Panc1 (cell line): Measurements from ENCODE around the gene ITGB3. TPM values are rescaled to one million over a fixed set of nuclear protein-coding genes. Genes with fewer than 3 reads are reported as not detected.

ENCODE experiments used
- ATAC-seq: fragments of 200-7000 bp; cut with Tn5 transposase; 2 replicates; pipeline ENCODE4 v1.9.1; 2020; ENCODE audit warnings: mild to moderate bottlenecking, moderate library complexity
- BruUV-seq: library from RNA; stranded (reverse); fragments of 400-500 nt; replicated peaks from 2 replicates; lab custom pipeline; 2021; lab: Mats Ljungman, UMichigan
- CTCF ChIA-PET: fragments of 300-600 bp; sonication (Branson Sonifier 250); formaldehyde crosslinking; loops from one replicate; lab custom pipeline; 2022; ENCODE audit warnings: antibody characterized with exemption; lab: Charles Lee
- POLR2A ChIA-PET: fragments of 300-600 bp; sonication (Branson Sonifier 250); formaldehyde crosslinking; loops from one replicate; lab custom pipeline; 2022; ENCODE audit warnings: antibody characterized with exemption; lab: Charles Lee
- DNase-seq: peaks from one replicate; pipeline ENCODE4 v3.0.0-alpha.2; 2010; ENCODE audit warnings: low read depth, low spot score
- H3K27ac ChIP-seq: 2 replicates; pipeline ENCODE4 v1.5.1; 2011; ENCODE audit warnings: mild to moderate bottlenecking, low read length, inconsistent platforms
- H3K27me3 ChIP-seq: fragments of 200-500 bp; sonication (Bioruptor generic); 2 replicates; pipeline ENCODE4 v1.6.0; 2014; ENCODE audit warnings: low read length, inconsistent platforms; ENCODE audit not compliant: control insufficient read depth, insufficient read depth
- H3K36me3 ChIP-seq: fragments of 200-500 bp; sonication (Bioruptor generic); 2 replicates; pipeline ENCODE4 v1.5.1; 2014; ENCODE audit warnings: inconsistent platforms, mild to moderate bottlenecking, low read length, moderate library complexity; ENCODE audit not compliant: control insufficient read depth, insufficient read depth
- H3K4me1 ChIP-seq: 2 replicates; pipeline ENCODE4 v1.5.1; 2011; ENCODE audit warnings: inconsistent platforms, mild to moderate bottlenecking, low read length, moderate library complexity; ENCODE audit not compliant: control insufficient read depth, insufficient read depth
- H3K4me3 ChIP-seq, 2 experiments: 2 replicates each; pipeline ENCODE4 v1.5.1; 2011 to 2012; ENCODE audit warnings: low read depth in 2 of 2, low read length in 2 of 2, mild to moderate bottlenecking in 2 of 2, inconsistent platforms in 1 of 2, moderate library complexity in 1 of 2
- H3K9me3 ChIP-seq: fragments of 200-500 bp; sonication (Bioruptor generic); 2 replicates; pipeline ENCODE4 v1.5.1; 2014; ENCODE audit warnings: low read depth, mild to moderate bottlenecking, inconsistent platforms, low read length, moderate library complexity; ENCODE audit not compliant: control insufficient read depth, insufficient read depth
- CTCF ChIP-seq: fragments of 450-650 bp; IDR thresholded peaks from 2 replicates; pipeline ENCODE4 v1.5.1; 2017; ENCODE audit warnings: mild to moderate bottlenecking
- POLR2AphosphoS5 ChIP-seq: IDR thresholded peaks from 2 replicates; pipeline ENCODE4 v1.6.1; 2012; ENCODE audit warnings: mild to moderate bottlenecking, low read depth, low read length, moderate library complexity
- REST ChIP-seq, 2 experiments: IDR thresholded peaks; 2 replicates each; pipeline ENCODE4 v1.6.1; 2011 to 2012; ENCODE audit warnings: low read depth in 2 of 2, control low read depth in 1 of 2, low read length in 1 of 2, mild to moderate bottlenecking in 1 of 2, moderate library complexity in 1 of 2; ENCODE audit not compliant: insufficient read depth in 1 of 2
- SIN3A ChIP-seq: IDR thresholded peaks from 2 replicates; pipeline ENCODE4 v1.6.1; 2012; ENCODE audit warnings: low read depth, mild to moderate bottlenecking, low read length, moderate library complexity, borderline replicate concordance; ENCODE audit not compliant: insufficient read depth
- TCF7L2 ChIP-seq: IDR thresholded peaks from 2 replicates; pipeline ENCODE4 v1.6.1; 2011; ENCODE audit warnings: mild to moderate bottlenecking, low read depth, low read length, inconsistent platforms
- in situ Hi-C: cut with HindIII; loops from 2 replicates; pipeline ENCODE4 v1.10.0; 2016; ENCODE audit warnings: low sequenced_read_pairs, low pct_unique_long_range_greater_than_20kb
- intact Hi-C: fragments of 100-400 bp; cut with micrococcal nuclease; formaldehyde crosslinking; loops from one replicate; pipeline ENCODE4 v1.10.0; 2022; ENCODE audit not compliant: unreplicated experiment
- total RNA-seq: library from RNA; stranded (reverse); gene quantifications from one replicate; pipeline ENCODE4 v1.2.1, GENCODE V29; 2021; ENCODE audit not compliant: unreplicated experiment

The ITGB3 gene
- total RNA-seq, 1 experiment from 2014 or later, result 17.6 TPM

GRCh38 chr17:47316311-47316710, 62.7 kb downstream of the ITGB3 start:
- POLR2A ChIA-PET, result no interaction called here
- no peak for ATAC-seq
- in situ Hi-C loops, result no loop called here
- TF ChIP-seq TCF7L2, result no peak
- no peak for TF ChIP-seq SIN3A
- no peak for TF ChIP-seq POLR2AphosphoS5
- no peak for TF ChIP-seq REST (IDR thresholded peaks at IDR 0.05; ENCODE audit: insufficient read depth in 1 of 2, low read depth in 2 of 2, low read length in 1 of 2)
- TF ChIP-seq CTCF, result no peak
- no peaks in the 10 kb centered on the region for H3K27me3 ChIP-seq
- no peak overlapping the region for H3K4me3 ChIP-seq
- intact Hi-C loops, result no loop called here
- BruUV-seq, result no TSS peak
- no peak for DNase-seq
- H3K36me3 ChIP-seq, result no peaks in the 10 kb centered on the region
- H3K4me1 ChIP-seq, result peaks cover 10% of the 10 kb centered on the region
- no peaks in the 10 kb centered on the region for H3K9me3 ChIP-seq
- H3K27ac ChIP-seq, result no peak overlapping the region; the same call in 1 of the 2 replicates
- CTCF ChIA-PET, result no interaction called here

GRCh38 chr17:47317119-47317518, 63.5 kb downstream of the ITGB3 start:
- CTCF ChIA-PET, result no interaction called here
- in situ Hi-C loops, result no loop called here
- no TSS peak for BruUV-seq

More at GRCh38 chr17:47317119-47317518, 63.5 kb downstream of the ITGB3 start:
- Histone ChIP-seq H3K4me1 (peaks cover 10% of the 10 kb centered on the region), H3K27me3 (no peaks in the 10 kb centered on the region), H3K9me3 (no peaks in the 10 kb centered on the region), H3K4me3 (no peak overlapping the region), H3K27ac (no peak overlapping the region), H3K36me3 (no peaks in the 10 kb centered on the region)
- intact Hi-C loops, result no loop called here
- no peak for DNase-seq
- no peak for ATAC-seq
- no peak for TF ChIP-seq TCF7L2
- TF ChIP-seq SIN3A, result no peak
- TF ChIP-seq POLR2AphosphoS5, result no peak
- TF ChIP-seq CTCF, result no peak
- no peak for TF ChIP-seq REST (IDR thresholded peaks at IDR 0.05; ENCODE audit: insufficient read depth in 1 of 2, low read depth in 2 of 2, low read length in 1 of 2)
- POLR2A ChIA-PET, result no interaction called here
